Measurements from ENCODE around the gene ATPAF1.

The ATPAF1 gene

DNA sequence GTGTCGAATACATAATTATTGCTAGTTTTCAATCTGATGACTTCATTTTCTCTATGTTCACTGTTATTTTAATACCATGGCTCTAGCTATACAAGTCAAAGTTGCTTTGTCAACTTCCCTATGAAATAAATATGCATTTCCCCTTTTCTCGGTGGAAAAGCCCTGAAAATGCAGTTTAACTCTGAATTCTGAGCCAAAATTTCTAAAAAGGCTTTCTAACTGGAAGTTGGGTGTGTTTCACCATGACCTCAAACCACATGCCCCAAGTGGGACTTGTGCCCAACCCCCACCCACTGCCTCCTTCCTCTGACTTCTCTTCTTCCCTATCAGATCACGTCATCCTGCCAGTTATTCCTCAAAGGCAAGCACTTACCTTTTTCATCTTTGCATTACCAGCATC is 73.0 kb downstream of the ATPAF1 start:
- no peaks in the 10 kb centered on the region for H4K20me1 ChIP-seq (ENCODE audit: insufficient read depth, low read length)
- no peak for TF ChIP-seq EZH2 (IDR thresholded peaks at IDR 0.05; ENCODE audit: borderline replicate concordance, low read length)
- TF ChIP-seq, protein P1, sequence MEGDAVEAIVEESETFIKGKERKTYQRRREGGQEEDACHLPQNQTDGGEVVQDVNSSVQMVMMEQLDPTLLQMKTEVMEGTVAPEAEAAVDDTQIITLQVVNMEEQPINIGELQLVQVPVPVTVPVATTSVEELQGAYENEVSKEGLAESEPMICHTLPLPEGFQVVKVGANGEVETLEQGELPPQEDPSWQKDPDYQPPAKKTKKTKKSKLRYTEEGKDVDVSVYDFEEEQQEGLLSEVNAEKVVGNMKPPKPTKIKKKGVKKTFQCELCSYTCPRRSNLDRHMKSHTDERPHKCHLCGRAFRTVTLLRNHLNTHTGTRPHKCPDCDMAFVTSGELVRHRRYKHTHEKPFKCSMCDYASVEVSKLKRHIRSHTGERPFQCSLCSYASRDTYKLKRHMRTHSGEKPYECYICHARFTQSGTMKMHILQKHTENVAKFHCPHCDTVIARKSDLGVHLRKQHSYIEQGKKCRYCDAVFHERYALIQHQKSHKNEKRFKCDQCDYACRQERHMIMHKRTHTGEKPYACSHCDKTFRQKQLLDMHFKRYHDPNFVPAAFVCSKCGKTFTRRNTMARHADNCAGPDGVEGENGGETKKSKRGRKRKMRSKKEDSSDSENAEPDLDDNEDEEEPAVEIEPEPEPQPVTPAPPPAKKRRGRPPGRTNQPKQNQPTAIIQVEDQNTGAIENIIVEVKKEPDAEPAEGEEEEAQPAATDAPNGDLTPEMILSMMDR (IDR thresholded peaks at IDR 0.05; ENCODE audit: low read length), result no peak
- peaks cover 33% of the 10 kb centered on the region for H3K36me3 ChIP-seq (ENCODE audit: insufficient read depth, low read length)
- H3K4me3 ChIP-seq (ENCODE audit: low read depth, low read length, poor library complexity, severe bottlenecking), result no peak overlapping the region
- H3K9me3 ChIP-seq (ENCODE audit: low read length), result peaks cover 4% of the 10 kb centered on the region
- no peak overlapping the region for H2AFZ ChIP-seq (ENCODE audit: low read length)
- no peaks in the 10 kb centered on the region for H3K4me1 ChIP-seq (ENCODE audit: insufficient read depth, low read length, severe bottlenecking)
- no peaks in the 10 kb centered on the region for H3K27me3 ChIP-seq (ENCODE audit: insufficient read depth, low read length)
- no peak overlapping the region for H3K27ac ChIP-seq (ENCODE audit: low read depth, low read length, poor library complexity, severe bottlenecking)
- H3K4me2 ChIP-seq (ENCODE audit: low read length), result no peak overlapping the region
- H3K9me2 ChIP-seq (ENCODE audit: low read depth, low read length), result no peaks in the 10 kb centered on the region
- no peaks in the 10 kb centered on the region for H3F3A ChIP-seq (ENCODE audit: insufficient read depth, low read length)
- no peak overlapping the region for H3K9ac ChIP-seq (ENCODE audit: low read length)
- H3K79me2 ChIP-seq (ENCODE audit: insufficient read depth, low read length), result no peaks in the 10 kb centered on the region

DNA sequence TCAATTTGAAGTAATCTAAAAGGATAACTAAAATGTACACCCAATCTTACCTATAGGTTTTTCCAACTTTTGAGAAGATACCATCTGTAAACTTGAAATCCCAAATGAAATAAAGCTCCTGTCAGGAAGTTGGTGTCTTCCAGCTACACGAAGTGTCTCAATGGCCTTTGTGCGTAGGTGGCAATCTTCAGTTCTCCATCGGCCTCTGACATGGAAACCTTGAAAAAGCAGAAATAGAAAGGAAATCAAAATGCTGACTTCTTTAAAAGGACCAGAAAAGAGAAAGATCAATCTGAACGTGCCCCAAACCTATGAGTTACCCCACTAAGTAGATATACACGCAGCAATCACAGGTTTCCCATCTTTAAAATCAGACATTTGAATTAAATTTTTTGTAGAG is 74.1 kb downstream of the ATPAF1 start:
- TF ChIP-seq EZH2 (IDR thresholded peaks at IDR 0.05; ENCODE audit: borderline replicate concordance, low read length), result no peak
- TF ChIP-seq, protein P1 (IDR thresholded peaks at IDR 0.05; ENCODE audit: low read length), result no peak
- Histone ChIP-seq H3K79me2 (ENCODE audit: insufficient read depth, low read length) (no peaks in the 10 kb centered on the region), H3K9me2 (ENCODE audit: low read depth, low read length) (no peaks in the 10 kb centered on the region), H2AFZ (ENCODE audit: low read length) (no peak overlapping the region), H3K9ac (ENCODE audit: low read length) (no peak overlapping the region), H3K4me1 (ENCODE audit: insufficient read depth, low read length, severe bottlenecking) (no peaks in the 10 kb centered on the region), H3K27me3 (ENCODE audit: insufficient read depth, low read length) (no peaks in the 10 kb centered on the region), H3F3A (ENCODE audit: insufficient read depth, low read length) (no peaks in the 10 kb centered on the region), H3K4me3 (ENCODE audit: low read depth, low read length, poor library complexity, severe bottlenecking) (no peak overlapping the region), H3K4me2 (ENCODE audit: low read length) (no peak overlapping the region), H4K20me1 (ENCODE audit: insufficient read depth, low read length) (no peaks in the 10 kb centered on the region), H3K27ac (ENCODE audit: low read depth, low read length, poor library complexity, severe bottlenecking) (no peak overlapping the region), H3K36me3 (ENCODE audit: insufficient read depth, low read length) (peaks cover 43% of the 10 kb centered on the region), H3K9me3 (ENCODE audit: low read length) (peaks cover 9% of the 10 kb centered on the region)

DNA sequence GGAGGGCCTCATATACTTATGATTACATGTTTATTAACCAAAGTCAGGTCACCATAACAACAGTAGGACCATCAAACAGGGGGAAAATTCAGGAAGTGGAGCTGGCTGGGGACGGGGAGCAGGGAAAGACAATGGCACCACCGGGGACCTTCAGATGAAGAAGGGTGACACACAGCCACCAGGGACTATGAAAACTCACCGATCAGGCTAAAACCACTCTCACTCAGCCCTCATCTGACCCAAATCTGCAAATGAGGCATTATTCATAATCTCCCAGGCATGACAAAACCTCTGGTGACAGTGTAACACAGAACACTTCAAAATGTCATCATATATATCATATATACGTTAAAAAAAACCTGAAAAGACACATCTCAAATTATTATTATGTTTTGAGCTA is 75.3 kb downstream of the ATPAF1 start:
- Histone ChIP-seq H3K27ac (ENCODE audit: low read depth, low read length, poor library complexity, severe bottlenecking) (no peak overlapping the region), H4K20me1 (ENCODE audit: insufficient read depth, low read length) (no peaks in the 10 kb centered on the region), H3K4me1 (ENCODE audit: insufficient read depth, low read length, severe bottlenecking) (no peaks in the 10 kb centered on the region), H3K4me2 (ENCODE audit: low read length) (no peak overlapping the region), H3F3A (ENCODE audit: insufficient read depth, low read length) (no peaks in the 10 kb centered on the region), H3K9ac (ENCODE audit: low read length) (no peak overlapping the region), H3K9me2 (ENCODE audit: low read depth, low read length) (no peaks in the 10 kb centered on the region), H3K79me2 (ENCODE audit: insufficient read depth, low read length) (no peaks in the 10 kb centered on the region), H2AFZ (ENCODE audit: low read length) (no peak overlapping the region), H3K27me3 (ENCODE audit: insufficient read depth, low read length) (no peaks in the 10 kb centered on the region), H3K9me3 (ENCODE audit: low read length) (peaks cover 10% of the 10 kb centered on the region), H3K36me3 (ENCODE audit: insufficient read depth, low read length) (peaks cover 51% of the 10 kb centered on the region), H3K4me3 (ENCODE audit: low read depth, low read length, poor library complexity, severe bottlenecking) (no peak overlapping the region)
- TF ChIP-seq, protein P1 (IDR thresholded peaks at IDR 0.05; ENCODE audit: low read length), result no peak
- no peak for TF ChIP-seq EZH2 (IDR thresholded peaks at IDR 0.05; ENCODE audit: borderline replicate concordance, low read length)
